B cell (primary cell): ENCODE results near the gene KCNK7. TPM values are rescaled to one million over a fixed set of nuclear protein-coding genes. Genes with fewer than 3 reads are reported as not detected.

ENCODE experiments used
- ATAC-seq: fragments of 200-7000 bp; cut with Tn5 transposase; one replicate; pipeline ENCODE4 v1.10.0; 2021; ENCODE audit warnings: low read depth, mild to moderate bottlenecking, moderate number of reproducible peaks, moderate library complexity
- CTCF ChIA-PET: fragments of 350-600 bp; sonication (Branson Sonifier 250); formaldehyde crosslinking; loops from one replicate; lab custom pipeline; 2021; ENCODE audit warnings: antibody characterized with exemption, inconsistent platforms; lab: Charles Lee
- POLR2A ChIA-PET: fragments of 350-600 bp; sonication (Branson Sonifier 250); formaldehyde crosslinking; loops from one replicate; lab custom pipeline; 2021; ENCODE audit warnings: antibody characterized with exemption; lab: Charles Lee
- DNase-seq: peaks from one replicate; pipeline ENCODE4 v3.0.0; 2013
- H2AFZ ChIP-seq: 2 replicates; pipeline ENCODE4 v1.6.1; 2012; ENCODE audit warnings: mild to moderate bottlenecking, low read depth, low read length; ENCODE audit not compliant: insufficient read depth, poor library complexity, severe bottlenecking
- H3K27ac ChIP-seq, 2 donors: 1 replicate in 1 of 2; 2 replicates in 1 of 2; pipeline ENCODE4 v1.5.1; 2012 to 2013; ENCODE audit warnings: low read length in 2 of 2, mild to moderate bottlenecking in 2 of 2, moderate library complexity in 1 of 2
- H3K27me3 ChIP-seq, 4 experiments: fragments of 200-600 bp in 1 of 4; sonication (generic) in 1 of 4; replicated peaks in 1 of 4; 1 replicate in 2 of 4; 2 replicates in 2 of 4; pipeline versions ENCODE4 v1.6.1 to v1.7.0; 2013 to 2016; ENCODE audit warnings: low read length in 3 of 4, mild to moderate bottlenecking in 2 of 4, mixed read lengths in 1 of 4, moderate library complexity in 1 of 4; ENCODE audit not compliant: insufficient read depth in 4 of 4, control insufficient read depth in 3 of 4; ENCODE audit errors: control extremely low read depth in 1 of 4
- H3K36me3 ChIP-seq, 2 experiments: replicated peaks in 1 of 2; 1 replicate in 1 of 2; 2 replicates in 1 of 2; pipeline versions ENCODE4 v1.6.1 to v1.7.1; 2013; ENCODE audit warnings: low read length in 1 of 2; ENCODE audit not compliant: insufficient read depth in 2 of 2, control insufficient read depth in 1 of 2; ENCODE audit errors: control extremely low read depth in 1 of 2, extremely low read depth in 1 of 2
- H3K4me1 ChIP-seq, 2 donors: fragments of 200-600 bp in 1 of 2; sonication (generic) in 1 of 2; 1 replicate in 1 of 2; 2 replicates in 1 of 2; pipeline versions ENCODE4 v1.5.1 to v1.6.1; 2013 to 2017; ENCODE audit warnings: low read length in 2 of 2; ENCODE audit not compliant: control insufficient read depth in 2 of 2, insufficient read depth in 2 of 2
- H3K4me2 ChIP-seq: replicated peaks from 2 replicates; pipeline ENCODE3; 2012; ENCODE audit warnings: mild to moderate bottlenecking, low read depth, low read length; ENCODE audit not compliant: poor library complexity, severe bottlenecking
- H3K4me3 ChIP-seq, 5 experiments: fragments of 200-600 bp in 1 of 5; sonication (generic) in 1 of 5; 1 replicate in 3 of 5; 2 replicates in 2 of 5; pipeline versions ENCODE4 v1.5.1 to v1.7.0; 2011 to 2016; ENCODE audit warnings: low read length in 4 of 5, mild to moderate bottlenecking in 4 of 5, low read depth in 2 of 5, control low read depth in 1 of 5, moderate library complexity in 1 of 5; ENCODE audit not compliant: insufficient read depth in 1 of 5; ENCODE audit errors: control extremely low read depth in 1 of 5, extremely low read depth in 1 of 5
- H3K79me2 ChIP-seq: fragments of 200-600 bp; sonication (generic); one replicate; pipeline ENCODE4 v1.6.0; 2016; ENCODE audit warnings: low read length; ENCODE audit not compliant: control insufficient read depth, insufficient read depth
- H3K9ac ChIP-seq: fragments of 200-600 bp; sonication (generic); 2 replicates; pipeline ENCODE4 v1.6.1; 2017; ENCODE audit warnings: mild to moderate bottlenecking, low read length, moderate library complexity
- H3K9me3 ChIP-seq, 3 donors: one replicate each; pipeline versions ENCODE4 v1.6.1 to v1.7.1; 2013; ENCODE audit warnings: low read length in 2 of 3; ENCODE audit not compliant: control insufficient read depth in 2 of 3, insufficient read depth in 1 of 3; ENCODE audit errors: control extremely low read depth in 1 of 3
- H4K20me1 ChIP-seq: 2 replicates; pipeline ENCODE4 v1.6.0; 2012; ENCODE audit warnings: mild to moderate bottlenecking, low read length; ENCODE audit not compliant: insufficient read depth, control insufficient read depth, poor library complexity, severe bottlenecking
- H3K27ac Mint-ChIP-seq: one replicate; pipeline ENCODE4 v1.8.0; 2021; ENCODE audit warnings: mixed read lengths
- H3K27me3 Mint-ChIP-seq: one replicate; pipeline ENCODE4 v1.8.0; 2021; ENCODE audit warnings: mixed read lengths
- H3K4me1 Mint-ChIP-seq: one replicate; pipeline ENCODE4 v1.8.0; 2021; ENCODE audit warnings: mixed read lengths
- H3K4me3 Mint-ChIP-seq: one replicate; pipeline ENCODE4 v1.8.0; 2021; ENCODE audit warnings: mixed read lengths
- H3K9me3 Mint-ChIP-seq: one replicate; pipeline ENCODE4 v1.8.0; 2022; ENCODE audit warnings: mixed read lengths; ENCODE audit not compliant: insufficient read depth
- CTCF ChIP-seq: fragments of 200-600 bp; IDR thresholded peaks from one replicate; pipeline ENCODE4 v1.8.0; 2022; ENCODE audit warnings: antibody characterized with exemption, mild to moderate bottlenecking
- EZH2 ChIP-seq: IDR thresholded peaks from 2 replicates; pipeline ENCODE4 v1.6.1; 2012; ENCODE audit warnings: borderline replicate concordance, low read depth, mild to moderate bottlenecking, moderate library complexity, low read length; ENCODE audit not compliant: insufficient read depth, poor library complexity, severe bottlenecking
- WGBS: methylation state at CpG from one replicate; pipeline ENCODE4 v1.1.5; 2013; ENCODE audit warnings: missing lambda C conversion rate; ENCODE audit not compliant: insufficient coverage; 5-methylcytosine and 5-hydroxymethylcytosine counted together
- intact Hi-C: fragments of 100-400 bp; cut with micrococcal nuclease; formaldehyde crosslinking; loops from one replicate; pipeline ENCODE4 v1.10.0; 2022
- polyA plus RNA-seq: library from polyadenylated mRNA; depleted of rRNA; stranded (reverse); fragments of >200 nt; gene quantifications from 2 replicates; pipeline ENCODE4 v1.2.3, GENCODE V29; 2012
- total RNA-seq, 2 donors: library from RNA; stranded (reverse); fragments of 120-200 nt in 1 of 2; gene quantifications; 1 replicate in 1 of 2; 2 replicates in 1 of 2; pipeline versions ENCODE4 v1.2.3 to v1.2.4, GENCODE V29; 2013 to 2022

Gene KCNK7
- total and polyA plus RNA-seq, 2 donors (not counting 1 experiment from before 2014, with no cell fraction given), result 2.2 to 3.5 TPM

DNA sequence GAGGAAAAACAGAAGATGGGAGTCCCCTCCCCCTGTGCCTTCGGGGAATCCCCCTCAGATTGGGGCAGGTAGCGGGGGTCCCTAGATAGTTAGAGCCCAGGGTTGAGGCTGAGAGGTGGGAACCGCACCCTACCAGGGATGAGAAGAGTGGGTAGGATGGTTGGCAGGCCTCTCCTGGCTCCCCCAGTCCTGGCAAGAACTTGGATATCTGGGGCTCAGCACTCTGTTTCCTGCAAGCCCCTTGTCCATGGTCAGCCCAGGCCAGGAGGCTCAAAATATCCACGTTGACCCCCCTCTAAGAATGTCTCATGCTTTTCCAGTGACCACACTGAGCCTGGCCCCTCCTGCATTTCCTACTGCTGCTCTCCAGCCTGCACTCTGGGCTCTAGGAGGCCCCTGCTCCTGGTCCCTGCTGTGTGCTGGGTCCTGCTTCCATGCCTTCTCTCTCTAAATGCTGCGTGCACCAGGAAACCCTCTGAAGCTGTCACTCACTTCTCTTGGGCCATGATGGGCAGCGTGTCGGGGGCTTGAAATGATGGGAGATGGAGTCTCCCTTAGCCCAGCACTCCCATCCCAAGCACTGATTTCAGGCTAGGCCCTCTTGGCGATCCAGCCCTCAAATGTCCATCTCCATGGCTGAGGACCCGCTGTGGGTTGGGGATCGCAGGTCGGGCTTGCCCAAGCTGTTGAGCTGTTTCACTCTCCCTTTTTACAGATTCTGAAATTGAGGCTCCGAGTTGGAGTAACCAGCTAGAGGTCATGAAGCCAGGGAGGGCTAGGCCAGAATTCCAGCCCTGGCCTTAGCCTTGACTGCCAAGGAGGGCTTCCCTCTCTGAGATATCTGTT is 16.4 kb upstream of the KCNK7 start:
- H3K36me3 ChIP-seq, result peaks cover 0 to 38% of the 10 kb centered on the region in 2 experiments
- no peak for ATAC-seq
- no peak overlapping the region for H2AFZ ChIP-seq
- intact Hi-C loops, result loop anchor here (10.0 kb wide), 1 partner anchor 497 kb away; the partner anchor contains the start of genes TM7SF2 and ZNHIT2
- H3K4me1 Mint-ChIP-seq, result peaks cover 54% of the 10 kb centered on the region
- POLR2A ChIA-PET, result interaction anchor here (3.9 kb wide), 1 partner anchor 72 kb away, joined by 17 read pairs; no protein-coding TSS in a partner anchor
- H3K27me3 ChIP-seq, result no peaks in the 10 kb centered on the region
- peaks cover 0 to 5% (median 0%) of the 10 kb centered on the region in 3 donors for H3K9me3 ChIP-seq
- CTCF ChIA-PET, result interaction anchor here (0.7 to 3.8 kb wide), 7 partner anchors 9 to 71 kb away, joined by 3 to 21 read pairs (median 12); partner anchors contain the start of gene FAM89B
- peak overlapping the region; percentile 4 to 89 for H3K27ac ChIP-seq
- H3K79me2 ChIP-seq, result peaks cover 62% of the 10 kb centered on the region
- H3K9me3 Mint-ChIP-seq, result no peaks in the 10 kb centered on the region
- peaks cover 40 to 43% of the 10 kb centered on the region in 2 donors for H3K4me1 ChIP-seq
- no peak for DNase-seq
- TF ChIP-seq CTCF (no peak), EZH2 (no peak)
- peak overlapping the region; percentile 61 for H3K27ac Mint-ChIP-seq
- H3K4me3 ChIP-seq, result peak overlapping the region in 1 of 5 experiments; percentile 28
- H3K27me3 Mint-ChIP-seq, result no peaks in the 10 kb centered on the region
- peak overlapping the region; percentile 83 for H3K9ac ChIP-seq
- 58% methylated on average over 11 of the region's 12 CpGs for WGBS
- peak overlapping the region; percentile 98 for H3K4me3 Mint-ChIP-seq
- peak overlapping the region; percentile 84 for H3K4me2 ChIP-seq
- peaks cover 49% of the 10 kb centered on the region for H4K20me1 ChIP-seq
